ENCODE measurements around the gene ANKRD62.

ANKRD62 gene

DNA sequence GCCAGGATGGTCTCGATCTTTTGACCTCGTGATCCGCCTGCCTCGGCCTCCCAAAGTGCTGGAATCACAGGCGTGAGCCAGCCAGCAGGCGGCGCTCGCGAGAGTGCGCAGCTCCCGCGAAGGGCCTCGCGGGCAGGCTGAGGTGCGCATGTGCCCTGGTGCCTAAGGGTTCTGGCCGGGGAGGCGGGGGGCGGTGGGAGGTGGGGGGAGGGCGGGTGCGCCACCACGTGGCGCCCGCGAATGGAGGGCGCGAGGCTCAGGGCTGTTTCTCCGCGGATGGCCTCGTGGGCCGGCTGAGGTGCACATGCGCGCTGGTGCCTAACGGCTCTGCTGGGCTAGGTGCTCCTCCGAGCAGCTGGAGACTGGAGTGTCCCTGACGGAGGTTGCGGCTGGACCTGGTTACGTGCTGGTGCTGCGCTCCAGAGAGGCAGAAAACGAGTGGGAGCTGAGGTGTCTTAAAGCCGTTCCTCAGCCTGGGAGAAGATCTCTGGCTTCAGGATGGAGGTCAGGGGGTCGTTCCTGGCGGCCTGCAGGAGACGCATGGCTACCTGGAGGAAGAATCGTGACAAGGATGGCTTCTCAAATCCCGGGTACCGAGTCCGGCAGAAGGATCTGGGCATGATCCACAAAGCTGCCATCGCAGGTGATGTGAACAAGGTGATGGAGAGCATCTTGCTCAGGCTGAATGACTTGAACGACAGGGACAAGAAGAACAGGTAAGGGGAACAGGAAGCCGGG, at the start of gene ANKRD62:
ANKRD62 (plus strand) TSS at position 324 of the 738 bp plus-strand sequence; CDS start at position 499, 175 bp downstream.
- no peak for DNase-seq (ENCODE audit: low read depth, low spot score)

DNA sequence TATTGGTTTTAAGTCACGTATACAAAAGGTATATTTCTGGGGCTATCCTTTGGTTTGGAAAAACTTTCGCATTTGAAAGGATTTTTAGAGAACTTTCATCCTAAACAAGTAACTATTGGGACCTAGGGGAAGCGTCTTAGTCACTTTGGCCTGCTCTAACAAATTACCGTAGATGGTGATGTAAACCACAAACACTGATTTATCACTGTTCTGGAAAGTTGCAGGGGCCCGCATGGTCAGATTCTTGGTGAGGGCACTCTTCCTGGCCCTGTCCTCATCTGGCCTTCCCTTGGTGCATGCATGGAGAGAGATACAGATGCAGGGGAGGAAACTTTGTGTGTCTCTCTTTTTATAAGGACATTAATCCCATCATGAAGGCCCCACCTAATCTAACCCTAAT, 49.1 kb upstream of the ANKRD62 start:
- no peak for DNase-seq (ENCODE audit: low read depth, low spot score)

DNA sequence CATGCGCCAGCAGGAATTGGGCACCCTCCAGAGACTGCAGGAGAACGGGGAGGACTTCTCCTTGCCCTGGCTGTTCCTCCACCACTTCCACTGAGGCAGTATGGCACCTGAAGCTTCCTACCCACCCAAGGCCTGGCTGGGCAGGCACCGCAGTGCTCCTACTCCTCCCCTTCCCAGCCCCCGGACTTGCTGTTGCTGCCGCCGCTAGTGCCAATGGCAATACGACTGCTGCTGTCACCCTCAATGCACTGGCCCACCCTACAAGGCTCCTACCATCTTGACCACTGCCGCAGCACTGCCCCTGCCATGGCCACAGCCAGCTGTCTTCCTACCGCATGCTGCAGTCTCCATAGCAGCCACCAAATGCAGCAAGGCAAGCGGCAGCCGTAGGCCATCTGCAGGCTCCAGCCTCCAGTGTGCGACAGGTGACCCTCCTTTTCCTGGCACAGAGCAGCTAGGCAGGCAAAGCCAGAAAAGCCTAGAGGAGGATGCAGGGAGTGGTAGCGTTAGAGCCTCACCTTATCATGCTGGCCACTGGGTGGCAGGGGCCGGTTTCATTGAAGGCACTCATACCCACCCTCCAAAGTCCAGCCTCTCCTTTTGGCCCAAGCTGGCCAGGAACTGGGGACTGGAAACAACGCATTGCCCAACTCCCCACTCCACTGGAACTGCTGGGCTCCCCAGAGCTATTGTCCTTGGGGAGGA, 47.4 kb upstream of the ANKRD62 start:
- no peak for DNase-seq (ENCODE audit: low read depth, low spot score)

DNA sequence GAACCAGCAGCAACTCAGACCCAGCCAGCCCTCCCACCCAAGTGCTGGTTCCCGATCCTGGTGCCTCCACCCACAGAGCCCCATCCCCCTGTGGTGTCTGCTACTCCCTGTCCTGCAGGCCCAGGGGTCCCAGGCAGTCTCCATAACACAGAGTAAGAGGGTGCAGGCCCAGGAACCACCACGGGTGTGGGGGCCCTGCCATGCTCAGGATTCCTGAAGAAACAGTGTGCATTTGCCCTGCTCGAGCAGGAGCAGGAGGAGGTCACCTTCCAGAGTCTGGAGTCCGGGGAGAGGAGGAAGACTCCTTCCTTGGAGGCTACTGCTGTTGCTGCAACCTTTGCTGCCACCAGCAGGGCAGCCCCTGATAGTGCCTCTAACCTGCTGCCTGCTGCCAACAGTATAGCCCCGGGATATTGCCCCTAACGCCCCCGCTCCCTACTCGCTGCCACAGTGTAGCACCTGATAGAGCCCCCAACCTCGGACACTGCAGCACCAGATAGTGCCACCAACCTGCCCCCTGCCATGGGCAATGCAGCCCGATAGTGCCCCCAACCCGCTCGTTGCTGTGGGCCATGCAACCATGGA, 46.8 kb upstream of the ANKRD62 start:
- no peak for DNase-seq (ENCODE audit: low read depth, low spot score)

DNA sequence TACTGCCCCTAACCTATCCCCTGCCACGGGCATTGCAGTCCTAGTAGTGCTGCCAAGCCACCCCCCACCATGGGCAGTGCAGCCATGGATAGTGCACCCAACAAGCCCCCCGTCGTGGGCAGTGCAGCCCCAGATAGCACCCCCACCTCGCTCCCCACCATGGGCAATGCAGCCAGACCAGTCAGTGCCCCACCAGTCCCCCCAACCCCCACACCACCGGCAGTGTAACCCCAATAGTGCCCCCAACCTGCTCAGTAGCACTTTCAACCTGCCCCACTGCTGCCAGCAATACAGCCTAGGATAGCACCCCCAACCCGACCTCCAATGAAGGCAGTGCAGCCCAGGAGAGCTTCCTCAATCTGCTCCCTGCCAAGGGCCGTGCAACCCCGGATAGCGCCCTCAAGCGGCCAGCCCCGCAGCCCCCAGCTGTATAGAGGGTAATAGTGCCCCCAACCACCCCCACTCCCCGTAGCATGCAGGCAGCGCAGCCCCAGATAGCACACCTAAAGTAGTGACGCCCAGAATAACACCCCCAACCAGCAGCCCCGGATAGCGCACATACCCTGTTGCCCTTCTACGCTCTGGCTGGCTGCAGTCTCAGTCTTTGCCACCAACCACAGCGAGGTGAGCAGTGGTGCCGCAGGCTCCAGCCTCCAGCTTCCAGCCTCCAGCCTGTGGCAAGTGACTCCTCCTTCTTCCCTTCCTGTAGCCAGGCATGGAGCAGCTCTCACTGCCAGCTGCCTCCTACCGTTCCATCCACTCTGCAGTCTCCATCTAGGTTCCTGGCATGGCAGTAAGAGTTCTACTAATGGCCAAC, 45.4 kb upstream of the ANKRD62 start:
- DNase-seq (ENCODE audit: low read depth, low spot score), result no peak

DNA sequence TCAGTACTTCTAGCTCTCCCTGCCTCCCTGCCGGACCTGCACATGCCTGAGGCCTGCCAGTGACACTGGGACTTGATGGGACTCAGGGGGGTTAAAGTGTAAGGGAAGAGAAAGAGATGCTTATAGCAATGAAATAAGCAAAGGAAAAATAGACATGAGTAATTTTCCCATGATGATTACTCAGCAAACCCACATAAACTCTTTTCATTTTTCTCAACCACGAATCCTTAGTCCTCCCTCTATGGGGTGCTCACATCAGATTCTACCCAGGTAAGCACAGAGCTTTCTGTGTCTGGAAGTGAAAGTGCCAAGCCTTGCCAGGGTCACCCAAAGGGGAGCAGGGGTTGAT, 44.8 kb upstream of the ANKRD62 start:
- no peak for DNase-seq (ENCODE audit: low read depth, low spot score)

DNA sequence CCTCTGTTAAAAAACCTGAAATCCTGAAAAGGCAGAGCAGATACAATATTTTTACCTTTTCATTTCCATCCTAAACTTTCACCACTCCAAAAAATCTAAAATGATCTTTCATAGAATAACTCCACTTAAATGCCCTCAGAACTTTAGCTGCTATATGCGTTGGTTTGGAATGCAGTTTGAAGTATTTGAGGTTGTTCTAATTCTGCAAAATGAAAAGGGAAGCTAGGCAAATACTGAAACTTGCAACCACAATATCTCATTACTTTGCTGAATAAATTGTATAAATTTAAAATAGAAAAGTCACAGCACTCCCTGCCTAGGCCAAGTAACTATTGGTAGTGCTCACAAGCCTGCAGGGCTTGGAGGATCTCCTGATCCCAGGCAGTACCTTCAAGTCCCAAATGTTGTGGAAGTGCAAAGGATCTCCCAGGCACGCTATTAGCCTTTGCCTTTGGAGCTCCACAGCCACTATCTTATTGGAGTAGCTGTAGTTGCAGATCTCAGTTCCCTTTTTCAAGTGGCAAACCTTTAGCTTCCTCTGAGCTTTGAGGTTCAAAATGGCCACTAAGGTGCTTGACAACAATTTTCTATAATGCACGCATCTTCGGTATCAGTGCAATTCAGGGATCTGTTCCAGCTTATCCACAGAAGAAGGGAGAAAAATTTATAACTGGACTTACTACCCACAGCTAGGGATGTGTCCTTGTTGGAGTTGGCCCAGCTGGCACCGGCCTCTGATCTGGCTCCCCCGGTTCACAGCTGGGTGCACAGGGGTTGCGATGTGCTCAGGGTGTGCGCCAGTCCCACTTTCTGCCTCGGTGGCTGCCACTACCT, 43.4 kb upstream of the ANKRD62 start:
- DNase-seq (ENCODE audit: low read depth, low spot score), result no peak

DNA sequence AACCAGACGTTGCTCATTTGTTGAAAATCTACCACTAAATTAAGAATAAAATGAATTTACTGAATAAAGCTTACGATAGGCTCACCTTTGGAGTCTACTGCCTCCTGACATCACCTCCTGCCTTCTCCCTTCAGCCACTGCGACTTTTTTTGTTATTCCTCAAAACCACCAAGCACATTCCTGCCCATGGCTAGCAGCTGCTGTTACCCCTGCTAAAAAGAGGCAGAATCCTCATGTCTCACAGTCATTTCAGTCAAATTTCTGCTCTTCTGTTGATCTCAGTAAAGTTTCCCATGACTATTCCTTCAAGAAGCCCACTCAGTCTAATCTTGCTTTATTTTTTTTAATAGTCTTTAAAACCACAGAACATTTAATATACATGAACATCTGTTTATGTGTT, 40.8 kb upstream of the ANKRD62 start:
- no peak for DNase-seq (ENCODE audit: low read depth, low spot score)

DNA sequence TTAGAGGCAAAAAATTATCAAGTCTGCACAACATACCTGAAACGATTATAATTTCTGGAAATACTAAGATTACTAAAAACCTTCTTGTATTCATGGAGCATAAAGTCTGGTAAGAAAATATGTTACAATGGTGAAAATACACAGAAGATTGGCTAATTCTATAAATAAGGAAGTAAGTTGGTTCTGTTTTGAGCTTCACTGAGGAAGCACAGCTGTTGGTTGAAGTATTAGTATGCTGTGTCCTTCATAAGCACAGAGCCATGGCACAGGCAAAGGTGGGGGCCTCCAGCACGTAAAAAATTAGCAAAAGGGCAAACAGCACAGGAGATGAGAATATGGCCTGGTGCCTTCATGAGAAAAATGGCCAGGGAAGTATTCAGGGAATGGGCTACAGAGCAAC, 40.4 kb upstream of the ANKRD62 start:
- DNase-seq (ENCODE audit: low read depth, low spot score), result no peak

DNA sequence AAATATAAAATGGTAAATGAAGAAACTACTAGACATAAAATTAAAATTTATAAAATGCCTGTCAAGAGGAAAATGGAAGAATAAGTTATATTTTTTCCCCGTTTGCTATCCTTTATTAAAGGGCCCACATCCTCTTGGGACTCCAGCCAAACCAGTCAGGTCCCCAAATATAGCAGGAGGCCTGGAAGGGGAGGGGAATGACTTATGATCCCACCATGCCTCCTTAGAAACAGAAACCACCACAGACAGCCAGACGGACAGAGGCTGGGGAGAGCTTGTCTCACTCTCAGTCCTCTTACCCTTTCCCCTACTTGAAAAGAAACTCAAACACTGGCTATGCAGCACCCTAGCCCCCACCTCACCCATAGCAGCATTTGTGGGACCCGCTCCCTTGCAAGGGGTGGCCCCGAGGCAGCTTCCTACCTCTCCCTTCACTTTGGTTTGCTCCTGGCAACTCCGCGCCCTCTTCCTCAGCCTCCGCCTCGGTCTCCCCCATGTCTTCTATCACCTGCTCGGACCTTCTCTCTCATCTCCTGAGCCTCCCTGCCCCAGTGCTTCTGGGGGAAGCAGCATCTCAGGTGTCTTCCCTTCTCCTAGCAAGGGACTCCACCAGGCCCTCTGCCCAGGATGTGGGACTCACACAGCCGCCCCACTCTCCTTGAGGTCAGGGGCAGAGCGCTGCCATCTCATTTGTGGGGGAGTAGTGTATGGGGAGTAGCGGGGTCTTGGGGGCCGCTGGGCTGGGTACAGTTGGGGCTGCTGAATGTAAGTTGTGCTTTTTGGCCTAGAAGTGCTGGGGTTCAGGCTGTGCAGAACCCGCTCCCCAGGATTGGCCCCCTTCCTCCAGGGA, 37.4 kb upstream of the ANKRD62 start:
- DNase-seq (ENCODE audit: low read depth, low spot score), result no peak

DNA sequence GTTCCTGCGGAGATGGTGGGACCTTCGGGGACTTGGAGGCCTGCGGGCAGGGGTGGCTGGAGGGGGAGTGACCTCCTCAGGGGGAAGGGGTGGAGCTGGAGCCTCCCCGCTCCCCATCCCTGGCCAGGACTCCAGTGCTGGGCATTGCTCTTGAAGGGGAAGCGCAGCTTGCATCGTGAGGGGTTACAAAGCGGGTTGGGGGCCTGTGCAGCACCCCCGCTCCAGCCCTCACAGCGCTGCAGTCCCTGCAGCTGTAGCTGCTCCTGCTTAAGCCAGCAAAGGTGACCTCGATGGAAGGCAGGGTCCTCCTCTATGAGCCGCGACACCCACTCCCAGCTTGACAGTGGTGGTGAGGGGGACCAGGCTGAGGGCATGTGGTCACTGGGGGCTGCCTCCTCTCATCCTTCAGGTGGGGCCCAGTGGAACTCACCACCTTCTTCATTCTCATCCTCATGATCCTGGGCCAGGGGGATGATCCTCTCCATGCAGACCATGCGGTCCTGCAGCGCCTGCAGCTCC, 36.7 kb upstream of the ANKRD62 start:
- no peak for DNase-seq (ENCODE audit: low read depth, low spot score)

DNA sequence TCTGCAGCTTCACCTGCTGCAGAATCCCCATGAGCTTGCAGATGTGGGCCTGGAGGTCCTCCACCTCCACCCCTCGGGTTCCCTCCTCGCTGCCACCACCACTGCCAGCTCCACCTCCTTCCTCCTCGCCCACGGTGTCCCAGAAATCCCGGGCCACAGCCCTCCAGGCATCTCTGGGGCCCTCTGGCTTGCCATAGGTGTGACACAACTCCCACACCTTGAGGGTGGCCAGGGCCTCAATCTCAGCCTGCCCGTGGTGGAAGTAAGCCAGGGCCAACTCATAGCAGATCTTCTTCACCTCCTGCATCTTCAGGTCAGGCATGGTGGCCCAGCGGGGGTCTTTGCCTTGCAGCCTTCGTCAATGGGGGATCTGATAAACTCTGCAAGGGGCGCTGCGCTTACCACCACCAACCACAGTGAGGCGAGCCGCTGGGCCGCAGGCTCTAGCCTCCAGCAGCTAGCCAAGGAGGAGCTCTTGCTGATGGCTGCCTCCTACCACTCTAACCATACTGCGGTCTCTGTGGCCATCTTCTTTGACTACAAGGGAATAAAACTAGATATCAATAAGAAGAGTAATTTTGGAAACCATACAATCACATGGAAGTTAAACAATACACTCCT, 36.1 kb upstream of the ANKRD62 start:
- DNase-seq (ENCODE audit: low read depth, low spot score), result no peak

DNA sequence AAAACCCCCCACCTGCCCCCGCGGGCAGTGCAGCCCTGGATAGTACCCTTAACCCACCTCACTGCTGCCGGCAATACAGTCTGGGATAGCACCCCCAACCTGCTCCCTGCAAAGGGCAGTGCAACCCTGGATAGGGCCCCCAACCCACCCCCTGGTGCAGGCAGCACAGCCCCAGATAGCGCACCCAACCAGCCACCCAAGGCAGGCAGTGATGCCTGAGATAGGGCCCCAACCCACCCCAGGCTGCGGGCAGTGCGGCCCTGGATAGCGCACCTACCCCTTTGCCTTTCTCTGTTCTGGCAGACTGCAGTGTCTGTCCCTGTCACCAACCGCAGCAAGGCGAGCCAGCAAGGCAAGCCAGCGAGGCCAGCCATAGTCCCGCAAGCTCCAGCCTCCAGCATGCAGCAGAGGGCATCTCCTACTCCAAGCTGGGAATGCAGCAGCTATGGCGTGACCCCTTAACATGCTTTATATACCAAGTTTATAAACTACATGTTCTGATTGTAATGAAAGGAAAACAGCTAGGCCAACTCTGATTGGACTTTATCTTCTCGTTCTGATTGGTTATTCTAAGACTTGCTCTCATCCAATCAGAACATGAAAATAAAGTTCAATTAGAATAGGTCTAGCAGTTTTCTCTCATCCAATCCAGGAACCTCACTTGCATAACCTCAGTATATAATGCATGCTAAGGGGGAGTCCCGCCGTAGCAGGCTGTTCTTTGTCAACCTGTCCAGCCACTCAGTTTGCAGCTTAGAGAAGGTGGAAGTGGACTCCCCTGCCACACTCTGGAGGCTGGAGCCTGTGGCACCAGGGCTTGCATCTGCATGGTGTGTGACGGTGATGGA, 34.1 kb upstream of the ANKRD62 start:
- DNase-seq (ENCODE audit: low read depth, low spot score), result no peak

DNA sequence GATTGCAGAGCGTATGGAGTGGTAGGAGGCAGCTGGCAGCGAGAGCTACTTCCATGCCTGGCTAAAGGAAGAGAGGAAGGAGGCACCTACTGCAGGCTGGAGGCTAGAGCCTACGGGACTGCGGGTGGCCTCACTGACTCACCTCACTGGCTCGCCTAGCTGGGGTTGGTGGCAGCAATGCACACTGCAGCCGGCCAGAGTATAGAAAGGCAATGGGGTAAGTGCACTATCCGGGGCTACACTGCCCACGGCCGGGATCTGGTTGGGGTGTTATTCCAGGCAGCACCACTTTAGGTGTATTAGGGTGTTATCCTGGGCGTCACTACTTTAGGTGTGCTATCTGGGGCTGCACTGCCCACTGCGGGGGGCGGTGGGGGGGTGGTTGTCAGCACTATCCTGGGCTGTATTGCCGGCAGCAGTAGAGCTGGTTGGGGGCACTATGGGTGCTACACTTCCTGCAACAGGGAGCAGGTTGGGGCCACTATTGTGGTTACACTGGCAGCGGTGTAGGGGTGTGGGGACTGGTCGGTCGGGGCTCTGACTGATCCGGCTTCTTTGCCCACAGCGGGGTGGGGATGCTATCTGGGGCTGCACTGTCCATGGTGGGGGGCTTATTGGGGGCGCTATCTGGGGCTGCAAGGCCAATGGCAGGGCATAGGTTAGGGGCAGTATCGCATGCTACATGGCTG, 33.3 kb upstream of the ANKRD62 start:
- DNase-seq (ENCODE audit: low read depth, low spot score), result no peak

DNA sequence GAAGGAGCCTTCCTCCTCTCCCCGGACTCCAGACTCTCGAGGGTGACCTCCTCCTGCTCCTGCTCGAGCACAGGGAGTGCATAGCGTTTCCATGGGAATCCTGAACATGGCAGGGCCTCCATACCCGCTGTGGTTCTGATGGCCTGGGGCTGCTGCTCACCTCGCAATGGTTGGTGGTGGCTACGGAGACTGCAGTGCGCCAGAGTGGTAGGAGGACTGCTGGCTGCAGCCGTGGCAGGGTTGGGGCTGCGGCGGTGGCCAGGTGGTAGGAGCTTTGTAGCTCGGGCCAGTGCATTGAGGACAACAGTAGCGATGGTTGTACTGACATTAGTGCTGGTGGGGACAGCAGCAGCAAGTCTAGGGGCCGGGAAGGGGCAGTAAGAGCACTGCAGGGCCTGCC, 32.0 kb upstream of the ANKRD62 start:
- no peak for DNase-seq (ENCODE audit: low read depth, low spot score)

DNA sequence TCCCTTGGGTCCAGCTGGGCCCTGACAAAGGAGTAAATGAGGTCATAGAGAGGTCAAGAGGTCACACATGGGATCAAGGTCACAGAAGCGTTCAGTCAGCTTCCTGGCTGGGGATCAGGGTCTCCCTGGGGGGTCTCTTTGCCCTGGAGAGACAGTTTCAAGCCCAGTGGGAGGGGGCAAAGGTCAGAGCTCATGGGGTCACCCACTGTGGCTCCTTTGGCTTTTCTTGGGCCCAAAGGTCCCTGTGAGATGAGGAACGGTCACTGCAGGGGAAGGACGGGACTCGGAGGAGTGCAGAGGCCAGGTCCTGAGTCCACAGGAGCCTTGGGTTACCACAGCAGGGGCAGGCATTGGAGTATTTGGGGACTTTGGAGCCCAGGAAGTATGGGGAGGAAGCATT, 30.7 kb upstream of the ANKRD62 start:
- no peak for DNase-seq (ENCODE audit: low read depth, low spot score)

DNA sequence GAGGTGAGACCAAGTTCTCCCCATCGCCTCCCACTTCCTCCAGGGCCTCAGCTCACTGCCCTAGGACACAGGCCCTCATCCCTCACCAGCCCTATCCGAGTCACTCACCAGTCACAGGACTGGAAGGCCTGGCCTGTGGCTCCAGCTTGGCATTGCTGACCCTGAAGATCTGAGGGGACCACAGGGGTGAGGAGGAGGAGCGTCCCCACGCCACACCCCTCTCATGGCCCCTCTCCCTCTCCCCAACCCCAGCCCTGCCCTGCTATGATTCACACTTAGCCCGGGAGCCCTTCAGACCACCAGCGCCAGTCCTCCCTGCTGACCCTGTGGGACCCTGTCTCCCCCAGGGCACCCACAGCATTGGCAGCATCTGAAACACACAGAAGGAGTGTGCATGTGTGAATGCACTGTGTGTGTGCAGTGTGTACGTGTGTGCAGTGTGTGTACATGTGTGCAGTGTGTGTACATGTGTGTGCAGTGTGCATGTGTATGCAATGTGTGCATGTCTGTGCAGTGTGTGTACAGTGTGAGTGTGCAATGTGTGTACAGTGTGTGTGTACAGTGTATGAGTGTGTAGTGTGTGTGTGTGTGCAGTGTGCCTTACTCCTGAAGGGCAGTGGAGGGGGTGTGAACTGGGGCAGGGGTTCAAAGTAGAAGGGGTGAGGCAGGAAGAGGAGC, 29.4 kb upstream of the ANKRD62 start:
- no peak for DNase-seq (ENCODE audit: low read depth, low spot score)

DNA sequence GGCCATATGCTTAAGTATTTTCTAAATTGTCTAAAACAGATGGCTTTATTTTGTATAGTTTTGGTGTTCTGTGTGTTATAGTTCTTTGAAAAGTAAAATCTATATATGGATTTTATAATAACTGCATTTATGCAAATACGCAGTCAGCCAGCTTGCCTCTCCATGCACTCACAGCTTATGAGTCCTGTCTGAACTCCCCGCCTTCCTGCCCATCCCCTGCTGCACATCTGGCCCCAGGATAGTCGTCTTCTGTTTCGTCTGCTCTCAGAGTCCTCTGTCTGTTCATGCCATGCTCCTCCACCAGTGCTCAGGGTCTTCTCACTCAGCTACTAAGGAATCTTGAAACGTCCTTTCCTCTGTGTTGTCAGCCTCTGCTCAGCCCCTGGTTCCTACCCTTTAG, 28.2 kb upstream of the ANKRD62 start:
- no peak for DNase-seq (ENCODE audit: low read depth, low spot score)
